OCI-LY1 (cell line): Measurements from ENCODE around the gene TSEN54.

Experiments
- CTCF ChIP-seq: fragments of 200-600 bp; sonication (generic), shearing (Covaris generic); IDR thresholded peaks from 2 replicates; pipeline ENCODE4 v1.5.1; 2017; ENCODE audit warnings: mild to moderate bottlenecking, antibody characterized with exemption, low read length, moderate library complexity, mixed read lengths
- EZH2 ChIP-seq: fragments of 200-600 bp; sonication (generic), shearing (Covaris generic); IDR thresholded peaks from 2 replicates; pipeline ENCODE4 v1.8.0; 2017; ENCODE audit warnings: borderline replicate concordance, mixed run types, mild to moderate bottlenecking, antibody characterized with exemption, low read length, moderate library complexity, mixed read lengths

- TF ChIP-seq EZH2 (no peak), CTCF (no peak)
Measured at GRCh38 chr17:75525806-75526554, 9.7 kb downstream of the TSEN54 start.
